Stimulated activated CD8-positive, alpha-beta memory T cell treated with anti-CD3 and anti-CD28 coated beads, Interleukin-7, amount 100 ng/mL, for 4 hours (primary cell): Measurements from ENCODE around the gene RERE.
A peak's percentile ranks its signal among the peaks of the same experiment; 100 is the strongest.

Experiments
- DNase-seq, 2 donors: peaks; one replicate each; pipeline ENCODE4 v3.0.0-alpha.2; 2020; ENCODE audit warnings: low read depth in 2 of 2

RERE gene

GRCh38 chr1:8408151-8408839, 409.1 kb downstream of the RERE start:
- no peak for DNase-seq

DNA sequence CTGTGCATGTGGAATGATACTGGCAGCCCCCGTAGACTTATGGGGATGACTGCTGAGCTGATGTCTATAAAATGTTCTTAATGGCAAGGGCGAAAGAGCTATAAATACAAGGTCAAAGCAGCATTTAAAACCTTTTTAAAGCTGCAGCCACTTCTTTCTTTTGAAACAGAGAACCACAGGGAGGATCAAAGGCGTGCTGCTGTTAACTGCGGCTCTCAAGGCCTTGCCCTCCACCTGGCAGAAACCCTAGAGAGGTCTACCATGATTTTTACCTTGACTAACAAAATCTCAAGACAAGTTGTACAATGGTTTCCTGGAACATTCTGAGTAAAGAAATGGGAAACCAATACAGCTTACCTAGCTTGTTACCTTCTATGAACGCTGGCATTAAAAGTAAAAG, 409.8 kb downstream of the RERE start:
- no peak for DNase-seq

GRCh38 chr1:8406960-8407359, 410.5 kb downstream of the RERE start:
- no peak for DNase-seq

GRCh38 chr1:8406011-8406410, 411.4 kb downstream of the RERE start:
- no peak for DNase-seq

GRCh38 chr1:8404460-8405370, 412.7 kb downstream of the RERE start:
- DNase-seq: no peak

DNA sequence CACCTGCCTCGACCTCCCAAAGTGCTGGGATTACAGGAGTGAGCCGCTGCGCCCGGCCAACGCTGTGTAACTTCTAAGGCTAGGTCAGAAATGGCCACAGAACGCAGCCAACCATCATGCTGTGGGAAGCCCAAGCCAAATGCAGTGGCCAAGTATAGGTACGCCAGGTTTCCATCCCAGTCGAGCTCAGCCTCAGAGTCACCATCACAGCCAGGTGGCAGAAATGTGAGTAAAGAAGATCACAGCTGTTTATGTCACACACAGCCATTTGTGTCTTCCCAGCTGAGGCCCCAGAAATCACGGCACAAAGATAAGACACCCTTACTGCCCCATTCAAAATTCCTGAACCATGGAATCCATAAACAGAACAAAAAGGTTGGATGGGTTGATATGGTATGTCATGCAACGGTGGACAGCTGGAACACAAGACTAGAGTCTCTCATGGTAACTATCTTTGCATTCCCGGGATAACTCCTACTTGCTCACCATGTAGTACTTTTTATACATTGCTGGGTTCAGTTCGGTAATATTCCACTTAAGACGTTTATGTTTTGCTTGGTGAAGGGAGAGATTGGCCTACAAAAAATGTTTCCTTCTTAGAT, 415.2 kb downstream of the RERE start:
- DNase-seq: no peak

GRCh38 chr1:8398677-8399076, 418.8 kb downstream of the RERE start:
- no peak for DNase-seq

- no peak for DNase-seq
Measured at GRCh38 chr1:8398086-8398485, 419.4 kb downstream of the RERE start.

GRCh38 chr1:8397511-8397910, 419.9 kb downstream of the RERE start:
- DNase-seq: no peak

GRCh38 chr1:8396786-8397406, 420.5 kb downstream of the RERE start:
- no peak for DNase-seq

DNA sequence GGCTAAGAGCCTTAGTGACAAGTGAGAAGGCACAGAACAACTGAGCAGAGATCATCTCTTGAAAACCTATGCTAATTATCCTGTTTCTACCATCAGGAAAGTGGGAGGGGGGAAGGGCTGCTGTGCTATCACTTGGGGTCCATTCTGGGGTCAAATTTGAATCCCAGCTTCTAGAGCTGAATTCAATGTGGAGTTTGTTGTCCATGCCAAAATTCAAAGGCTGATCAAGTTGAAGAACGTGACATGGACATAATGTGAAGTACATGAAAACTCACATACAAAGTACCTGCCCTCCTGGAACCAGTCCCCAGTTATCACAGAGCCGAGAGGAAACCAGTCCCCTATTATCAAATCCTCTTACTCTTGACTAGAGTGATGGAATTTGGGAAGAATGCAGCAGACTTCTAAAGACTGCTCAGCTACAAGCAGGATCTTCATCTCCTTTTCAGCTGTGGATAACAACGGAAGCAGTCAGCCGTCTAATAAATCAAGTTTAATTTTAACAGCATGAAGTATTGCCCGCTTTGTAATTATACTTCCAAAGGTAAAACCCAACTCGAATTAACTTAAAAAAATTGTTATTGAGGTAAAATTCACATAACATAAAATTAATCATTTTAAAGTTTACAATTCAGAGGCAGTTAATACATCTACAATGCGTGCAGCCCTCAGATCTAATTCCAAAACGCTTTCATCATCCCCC, 421.2 kb downstream of the RERE start:
- DNase-seq: no peak

DNA sequence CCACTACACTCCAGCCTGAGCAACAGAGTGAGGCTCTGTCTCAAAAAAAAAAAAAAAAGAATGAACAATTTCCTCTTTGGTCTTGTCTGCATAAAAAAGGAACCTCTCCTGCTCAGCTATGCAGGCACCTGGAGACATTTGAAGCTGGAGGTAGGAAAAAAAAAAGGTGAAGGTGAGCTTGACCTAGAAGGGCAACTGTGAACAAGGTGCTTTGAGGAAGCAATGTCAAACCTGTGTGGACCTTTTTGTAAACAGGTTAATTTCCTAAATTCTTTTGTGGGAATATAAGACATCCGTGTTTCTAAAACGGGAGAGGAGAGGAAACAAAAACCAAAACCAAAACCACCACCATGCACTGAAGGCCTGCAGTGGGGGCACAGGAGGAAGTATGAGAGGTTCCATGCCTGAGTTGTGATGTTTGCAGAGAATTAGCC, 422.0 kb downstream of the RERE start:
- DNase-seq: peak in 1 of 2 donors; percentile 13

GRCh38 chr1:8394456-8395321, 422.8 kb downstream of the RERE start:
- DNase-seq: no peak

DNA sequence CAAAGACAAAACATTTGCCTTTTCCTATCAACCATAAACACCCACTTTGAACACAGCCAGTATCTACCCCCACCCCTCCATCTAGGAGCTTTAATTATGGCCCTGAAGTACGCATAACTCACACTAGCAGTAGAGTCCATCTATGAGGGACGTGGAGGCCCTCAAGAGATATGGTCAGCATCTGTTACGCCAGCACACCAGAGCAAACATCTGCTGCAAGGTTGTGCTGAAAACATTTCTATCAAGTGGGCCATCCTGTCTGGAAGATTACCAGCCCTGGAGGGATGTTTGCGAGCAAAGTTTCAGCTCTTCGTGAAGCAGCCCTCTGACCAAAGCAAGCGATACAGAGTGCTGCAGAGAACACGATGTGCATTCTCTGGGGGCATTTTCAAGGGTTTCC, 424.9 kb downstream of the RERE start:
- no peak for DNase-seq

DNA sequence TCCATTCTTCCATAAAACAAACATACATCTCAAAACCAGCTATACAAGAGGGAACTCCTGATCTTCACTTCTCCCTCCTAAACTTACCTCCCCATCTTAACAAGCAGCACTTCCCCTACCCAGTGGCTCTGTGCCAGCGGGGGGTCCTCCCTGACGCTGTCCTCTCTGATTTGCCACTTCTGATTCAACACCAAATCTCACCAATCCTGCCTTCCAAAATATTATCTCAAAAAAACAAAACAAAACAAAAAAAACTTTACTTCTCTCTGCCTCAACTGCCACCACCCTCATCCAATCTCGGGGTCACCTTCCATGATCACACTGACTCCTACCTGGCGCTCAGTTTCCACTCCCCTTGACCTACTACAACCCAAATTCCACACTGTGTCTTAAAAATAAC, 426.7 kb downstream of the RERE start:
- no peak for DNase-seq

DNA sequence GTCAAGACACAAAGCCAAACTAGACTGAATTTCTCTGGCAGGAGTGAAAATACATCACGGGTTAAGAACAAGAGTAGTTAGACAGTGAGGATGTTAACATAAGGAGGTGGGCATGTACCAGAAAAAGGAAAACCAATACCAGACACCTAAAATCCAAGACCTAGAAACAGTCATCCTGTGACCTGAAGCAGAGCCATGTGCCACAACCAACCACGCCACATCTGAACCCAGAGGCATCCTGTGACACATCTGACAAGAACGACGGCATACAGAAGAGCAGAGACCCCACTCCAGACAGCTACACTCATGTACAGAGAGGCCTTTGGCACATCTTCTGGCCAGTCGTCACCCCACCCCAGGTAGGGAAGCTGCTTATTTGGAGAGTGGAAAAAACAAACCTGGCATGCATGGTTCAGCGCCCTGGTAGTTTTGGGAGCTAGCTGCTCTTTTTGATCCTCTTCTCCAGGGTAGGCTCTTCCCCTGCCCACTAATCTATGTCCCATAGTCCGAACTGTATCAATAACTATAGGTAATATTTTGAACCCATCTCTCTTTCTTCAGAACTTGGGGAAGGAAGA, 427.4 kb downstream of the RERE start:
- no peak for DNase-seq

GRCh38 chr1:8388732-8389562, 428.5 kb downstream of the RERE start:
- DNase-seq: no peak

DNA sequence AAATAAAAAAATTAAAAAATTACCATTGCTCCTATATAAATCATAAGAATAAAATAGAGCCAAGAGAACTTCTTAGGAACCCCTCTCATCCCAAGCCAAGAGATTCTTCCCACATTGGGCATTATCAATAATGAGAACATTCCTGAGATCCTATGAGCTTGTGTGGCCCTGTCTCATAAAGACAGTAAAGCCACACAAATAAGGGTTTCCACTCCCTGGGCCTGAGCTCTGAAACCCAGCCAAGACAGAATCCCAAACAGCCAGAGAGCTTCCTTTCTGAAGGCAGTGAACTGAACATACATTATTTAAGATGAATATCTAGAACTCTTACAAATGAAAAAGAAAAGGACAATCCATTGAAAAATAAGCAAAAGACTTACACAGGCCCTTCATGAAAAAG, 431.2 kb downstream of the RERE start:
- DNase-seq: no peak

DNA sequence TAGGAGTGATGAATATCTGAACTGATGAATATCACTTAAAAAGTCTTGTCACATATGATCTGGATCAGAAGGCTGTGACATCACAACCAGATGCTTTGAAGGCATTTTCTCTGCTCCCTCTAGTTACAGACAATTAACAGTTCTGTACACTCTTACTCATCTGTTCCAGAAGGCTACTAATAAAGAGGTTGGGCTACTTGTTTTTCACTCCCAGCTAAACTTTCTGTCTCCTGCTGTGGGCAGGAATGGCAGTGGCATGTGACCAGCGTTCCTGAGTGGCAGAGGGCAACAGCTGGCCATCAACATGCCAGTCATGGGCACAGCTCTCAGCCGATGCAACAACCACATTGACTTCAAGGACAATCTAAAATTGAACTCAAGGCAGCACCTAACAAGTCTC, 432.9 kb downstream of the RERE start:
- no peak for DNase-seq
